Gastroesophageal sphincter (tissue), 4 donors: ENCODE results near the gene SPATA31A3. TPM values are rescaled to one million over a fixed set of nuclear protein-coding genes. Genes with fewer than 3 reads are reported as not detected.
A peak's percentile ranks its signal among the peaks of the same experiment; 100 is the strongest.
"Not testable (repeated sequence)": the region's sequence is repeated elsewhere in the genome, so short reads cannot be mapped to it uniquely, and the experiment has no call there.

Experiments used
- ATAC-seq: fragments of 150-250 bp; one replicate; pipeline ENCODE4 v1.9.1; 2016; ENCODE audit warnings: mild to moderate bottlenecking, moderate library complexity
- H3K27ac ChIP-seq, 4 donors: fragments of 200-600 bp; sonication (generic) in 3 of 4; 1 replicate in 3 of 4; 2 replicates in 1 of 4; pipeline ENCODE4 v1.5.1; 2016 to 2019
- H3K27me3 ChIP-seq: fragments of 200-600 bp; sonication (generic); one replicate; pipeline ENCODE4 v1.5.1; 2019
- H3K36me3 ChIP-seq, 2 donors: fragments of 200-600 bp; sonication (generic); one replicate each; pipeline ENCODE4 v1.5.1; 2019; ENCODE audit warnings: control low read depth in 1 of 2
- H3K4me1 ChIP-seq, 3 donors: fragments of 200-600 bp; sonication (generic); 1 replicate in 2 of 3; 2 replicates in 1 of 3; pipeline ENCODE4 v1.5.1; 2016 to 2019; ENCODE audit warnings: control low read depth in 2 of 3
- H3K4me3 ChIP-seq, 2 donors: fragments of 200-600 bp; sonication (generic); one replicate each; pipeline ENCODE4 v1.5.1; 2019; ENCODE audit warnings: mild to moderate bottlenecking in 1 of 2, moderate library complexity in 1 of 2
- H3K9me3 ChIP-seq, 3 donors: fragments of 200-600 bp; sonication (generic); one replicate each; pipeline ENCODE4 v1.5.1; 2017 to 2019; ENCODE audit warnings: control low read depth in 2 of 3
- WGBS, 2 donors: methylation state at CpG; one replicate each; pipeline ENCODE4 v1.1.5; 2018; ENCODE audit warnings: low coverage in 1 of 2; 5-methylcytosine and 5-hydroxymethylcytosine counted together
- small RNA-seq, 4 donors: library from RNA; depleted of rRNA; stranded (forward); fragments of <200 nt; gene quantifications; one replicate each; pipeline ENCODE3, GENCODE V24; 2016
- total RNA-seq, 4 donors: library from RNA; depleted of rRNA; stranded (reverse); fragments of >200 nt; gene quantifications; one replicate each; pipeline ENCODE4 v1.1.0, GENCODE V29; 2016

SPATA31A3 gene
- total RNA-seq, result not detected

DNA sequence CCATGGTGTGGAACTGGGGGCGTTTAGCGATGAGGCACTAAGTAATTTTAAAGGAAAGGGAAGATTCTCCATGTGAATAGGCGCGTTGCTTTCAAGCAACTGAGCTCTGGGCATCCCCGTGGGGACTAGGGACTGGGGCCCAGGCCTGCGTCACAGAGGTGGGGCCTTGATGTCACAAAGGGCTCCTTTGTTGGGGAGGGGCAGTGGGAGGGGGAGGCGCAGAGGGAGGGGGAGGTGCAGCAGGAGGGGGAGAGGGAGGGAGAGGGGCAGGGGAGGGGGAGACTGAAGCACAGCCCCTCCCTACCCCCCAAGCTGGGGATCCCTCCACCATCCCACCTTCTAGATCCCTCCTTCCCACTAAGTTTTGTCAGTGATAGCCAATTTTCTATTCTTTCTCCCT is at the start of gene SPATA31A3:
SPATA31A3 (minus strand) TSS at position 101 of the 400 bp plus-strand sequence; CDS start at position 72, 29 bp downstream.
- not testable (repeated sequence) for H3K27me3 ChIP-seq, H3K36me3 ChIP-seq, H3K4me3 ChIP-seq, H3K27ac ChIP-seq, H3K4me1 ChIP-seq, ATAC-seq, H3K9me3 ChIP-seq
- no CpG with 5 or more reads among the region's 7 CpGs for WGBS, 2 donors

DNA sequence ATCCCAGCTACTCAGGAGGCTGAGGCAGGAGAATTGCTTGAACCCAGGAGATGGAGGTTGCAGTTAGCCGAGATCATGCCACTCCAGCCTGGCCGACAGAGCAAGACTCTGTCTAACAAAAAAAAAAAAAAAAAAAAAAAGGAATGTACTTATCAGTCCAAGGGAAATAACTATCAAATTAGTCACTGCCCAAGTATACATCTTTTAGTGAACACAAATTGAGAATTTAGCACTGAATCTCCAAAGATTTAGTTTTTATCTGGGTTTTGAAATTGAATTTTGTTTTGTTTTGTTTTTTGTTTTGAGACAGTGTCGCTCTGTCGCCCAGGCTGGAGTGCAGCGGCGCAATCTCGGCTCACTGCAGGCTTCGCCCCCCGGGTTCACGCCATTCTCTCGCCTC is 39.8 kb downstream of the SPATA31A3 start:
- ATAC-seq, H3K9me3 ChIP-seq: not testable (repeated sequence)
- no CpG with 5 or more reads among the region's 11 CpGs for WGBS, 2 donors

DNA sequence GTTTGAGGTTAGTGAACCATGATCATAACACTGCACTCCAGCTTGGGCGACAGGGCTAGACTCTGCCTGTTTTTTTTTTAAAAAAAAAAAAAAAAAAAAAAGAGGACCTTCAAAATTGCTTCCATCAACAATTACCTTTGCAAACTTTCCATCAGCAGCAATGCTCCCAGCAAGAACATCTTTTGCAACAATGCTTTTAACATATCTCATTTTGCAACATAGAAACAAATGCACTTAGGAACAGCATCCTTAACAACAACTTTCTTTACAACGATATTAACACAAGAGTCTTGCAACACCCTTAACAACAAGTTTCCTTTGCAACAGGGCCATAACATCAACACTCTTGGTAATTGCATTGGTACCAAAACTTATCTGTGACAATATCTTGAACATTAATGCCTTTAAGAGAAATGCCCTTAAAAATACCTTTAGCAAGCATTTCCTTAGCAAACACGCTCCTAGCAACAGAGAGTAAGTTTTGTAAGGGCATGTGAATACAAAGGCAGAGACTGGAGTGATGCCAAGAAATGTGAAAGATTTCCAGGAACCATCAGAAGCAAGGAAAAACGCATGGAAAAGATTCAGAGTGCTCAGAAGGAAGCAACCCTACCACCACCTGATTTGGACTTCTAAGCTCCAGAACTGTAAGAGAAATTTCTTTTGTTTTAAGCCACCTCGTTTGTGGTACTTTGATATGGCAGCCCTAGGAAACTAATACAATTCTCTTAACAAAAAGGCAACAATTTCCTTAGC is 49.8 kb downstream of the SPATA31A3 start:
- not testable (repeated sequence) for H3K9me3 ChIP-seq, H3K27me3 ChIP-seq, H3K4me1 ChIP-seq, H3K4me3 ChIP-seq, H3K36me3 ChIP-seq, H3K27ac ChIP-seq
- WGBS, 2 donors, result 8 to 20% methylated on average over 3 to 4 of the region's 5 CpGs
- ATAC-seq, result peak; percentile 46

More for the DNA sequence above, 39.8 kb downstream of the SPATA31A3 start:
- H3K27me3 ChIP-seq, H3K4me3 ChIP-seq, H3K36me3 ChIP-seq, H3K4me1 ChIP-seq, H3K27ac ChIP-seq: not testable (repeated sequence)

DNA sequence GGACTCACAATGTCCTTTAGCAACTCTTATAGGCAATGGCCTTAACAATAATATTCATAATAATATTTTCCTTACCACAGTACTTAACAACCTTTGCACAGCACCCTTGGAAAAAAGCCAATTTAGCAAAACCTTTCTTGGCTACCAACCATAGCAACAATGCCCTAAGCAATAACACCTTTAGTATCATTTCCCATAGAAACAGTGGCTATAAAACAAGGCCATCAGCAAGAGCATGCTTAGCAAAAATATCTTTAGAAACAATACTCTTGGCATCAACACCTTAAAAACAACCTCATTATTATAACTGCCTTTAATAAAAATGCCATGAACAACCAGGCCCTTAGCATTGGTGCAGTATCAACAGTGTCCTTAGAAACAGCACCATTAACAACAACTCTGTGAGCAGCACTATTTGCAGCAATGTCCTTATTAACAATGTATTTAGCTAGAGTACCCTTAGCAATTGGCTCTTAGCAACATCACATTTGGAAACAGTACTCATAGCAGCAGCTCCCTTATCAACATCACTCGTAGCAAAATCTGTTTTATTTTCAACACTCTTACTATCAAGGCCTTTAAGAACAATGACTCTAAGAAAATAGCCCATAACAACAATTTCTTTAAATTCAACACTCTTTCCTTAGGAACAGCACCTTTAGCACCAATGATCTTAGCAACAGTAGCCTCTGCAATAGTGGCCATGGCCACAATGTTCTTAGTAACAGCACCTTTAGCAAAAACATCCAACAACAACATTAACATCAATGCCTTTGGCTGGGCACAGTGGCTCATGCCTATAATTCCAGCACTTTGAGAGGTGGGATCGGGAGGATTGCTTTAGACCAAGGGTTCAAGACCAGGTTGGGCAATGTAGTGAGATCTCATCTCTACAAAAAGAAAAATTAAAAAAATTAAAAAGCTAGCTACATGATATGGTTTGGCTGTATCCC is 52.2 kb downstream of the SPATA31A3 start:
- H3K4me3 ChIP-seq, H3K9me3 ChIP-seq, ATAC-seq, H3K36me3 ChIP-seq, H3K27me3 ChIP-seq, H3K4me1 ChIP-seq, H3K27ac ChIP-seq: not testable (repeated sequence)
- 14 to 20% methylated on average over 1 of the region's 2 CpGs for WGBS, 2 donors

DNA sequence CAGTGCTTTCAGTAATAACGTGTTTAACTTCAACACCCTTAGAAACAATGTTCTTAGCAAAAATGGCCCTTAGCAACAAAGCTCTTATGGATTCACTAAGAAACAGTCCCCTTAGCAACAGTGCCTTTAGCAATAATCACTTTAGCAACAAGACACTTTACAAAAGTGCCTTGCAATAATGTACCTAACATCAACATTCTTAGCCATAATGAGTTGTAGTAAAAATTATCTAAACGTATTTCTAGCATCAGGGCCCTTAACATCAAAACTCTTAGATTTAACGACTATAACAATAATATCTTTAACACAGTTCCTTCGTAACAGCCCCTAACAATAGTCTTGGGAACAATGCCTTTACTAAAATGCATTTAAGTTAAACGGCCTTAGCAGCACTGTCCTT is 54.0 kb downstream of the SPATA31A3 start:
- 36 to 61% methylated on average over 4 of the region's 5 CpGs for WGBS, 2 donors
- ATAC-seq, H3K27ac ChIP-seq: not testable (repeated sequence)

DNA sequence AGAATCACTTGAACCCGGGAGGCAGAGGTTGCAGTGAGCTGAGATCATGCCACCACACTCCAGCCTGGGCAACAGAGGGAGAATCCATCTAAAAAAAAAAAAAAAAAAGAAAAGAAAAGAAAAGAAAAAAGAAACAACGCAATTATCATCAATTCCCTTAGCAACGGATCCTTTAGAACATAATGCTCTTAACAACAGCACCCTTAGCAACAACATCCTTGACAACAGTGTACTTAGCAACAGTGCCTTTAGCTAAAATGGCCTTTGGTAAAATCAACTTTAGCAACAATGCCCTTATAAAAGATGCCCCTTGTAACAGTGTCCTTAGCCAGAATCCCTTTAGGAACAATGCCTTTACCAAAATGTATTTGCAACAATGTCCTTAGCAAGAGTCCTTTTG is 54.7 kb downstream of the SPATA31A3 start:
- not testable (repeated sequence) for H3K4me3 ChIP-seq, ATAC-seq, H3K27me3 ChIP-seq, H3K27ac ChIP-seq, H3K36me3 ChIP-seq, H3K9me3 ChIP-seq, H3K4me1 ChIP-seq
- WGBS, 2 donors, result no CpG with 5 or more reads among the region's 3 CpGs

More for the DNA sequence above, 54.0 kb downstream of the SPATA31A3 start:
- H3K27me3 ChIP-seq, H3K9me3 ChIP-seq, H3K36me3 ChIP-seq, H3K4me3 ChIP-seq, H3K4me1 ChIP-seq: not testable (repeated sequence)

Small RNA genes within 50 kb of the gene (small RNA-seq; reads per million reads assigned to genes)
- gene AL353770.1, result 0 reads per million in 4 donors
- gene AL353770.2, result 0 reads per million in 4 donors

Other genes with a start within 250 kb of the SPATA31A3 start
- 1 to 10 TPM; 4.8 to 8.2 (median 7.0) TPM for gene ZNF658, start 91.8 kb downstream of the SPATA31A3 start, total RNA-seq